HepG2 (cell line): ENCODE measurements around the gene DOCK4. TPM values are rescaled to one million over a fixed set of nuclear protein-coding genes. Genes with fewer than 3 reads are reported as not detected.

Source experiments
- ATAC-seq: fragments of 200-7000 bp; cut with Tn5 transposase; 3 replicates; pipeline ENCODE4 v1.9.1; 2020; ENCODE audit warnings: mild to moderate bottlenecking, moderate library complexity
- BruUV-seq: library from RNA; stranded (reverse); fragments of 400-500 nt; replicated peaks from 2 replicates; lab custom pipeline; 2021; lab: Mats Ljungman, UMichigan
- CTCF ChIA-PET: fragments of 300-600 bp; formaldehyde crosslinking; extraction: SDS; loops from one replicate; lab custom pipeline; 2021; ENCODE audit warnings: low total read pairs, inconsistent platforms, low intra/inter-chr PET ratio; lab: Yijun Ruan, JAX
- POLR2A ChIA-PET: fragments of 350-600 bp; sonication (Branson Sonifier 250); formaldehyde crosslinking; loops from one replicate; lab custom pipeline; 2020; ENCODE audit warnings: antibody characterized with exemption, inconsistent platforms; lab: Yijun Ruan, JAX
- DNase-seq: peaks from one replicate; pipeline ENCODE4 v3.0.0-alpha.2; 2015; ENCODE audit warnings: low spot score
- FAIRE-seq: peaks from 3 replicates; lab custom pipeline; 2011; peaks lifted over from hg19 to GRCh38; lab: Jason Lieb, UNC
- H2AFZ ChIP-seq: one replicate; pipeline ENCODE4 v1.6.1; 2011; ENCODE audit warnings: low read length, inconsistent platforms
- H3K27ac ChIP-seq: fragments of 300-600 bp; 3 replicates; pipeline ENCODE4 v1.8.0; 2011; ENCODE audit warnings: mixed run types, mild to moderate bottlenecking, mixed read lengths, low read length, inconsistent platforms; ENCODE audit not compliant: insufficient read depth; ENCODE audit errors: extremely low read length
- H3K27me3 ChIP-seq, 2 experiments: fragments of 200-600 bp in 1 of 2; 2 replicates in 1 of 2; 3 replicates in 1 of 2; pipeline versions ENCODE4 v1.6.0 to v1.8.0; 2011; ENCODE audit warnings: low read length in 2 of 2, mild to moderate bottlenecking in 2 of 2, moderate library complexity in 2 of 2, inconsistent platforms in 1 of 2; ENCODE audit not compliant: insufficient read depth in 2 of 2, control insufficient read depth in 1 of 2
- H3K36me3 ChIP-seq, 2 experiments: fragments of 200-600 bp in 1 of 2; replicated peaks in 1 of 2; 2 replicates in 1 of 2; 3 replicates in 1 of 2; pipeline versions ENCODE4 v1.5.1 to v1.8.0; 2011; ENCODE audit warnings: low read length in 2 of 2, inconsistent platforms in 1 of 2; ENCODE audit not compliant: insufficient read depth in 2 of 2, control insufficient read depth in 1 of 2
- H3K4me1 ChIP-seq: 2 replicates; pipeline ENCODE4 v1.5.1; 2012; ENCODE audit warnings: low read length, inconsistent platforms; ENCODE audit not compliant: insufficient read depth
- H3K4me2 ChIP-seq: 2 replicates; pipeline ENCODE4 v1.6.0; 2011; ENCODE audit warnings: low read depth, low read length, inconsistent platforms
- H3K4me3 ChIP-seq, 3 experiments: fragments of 200-600 bp in 1 of 3; sonication (generic), shearing (Covaris generic) in 1 of 3; replicated peaks in 1 of 3; 2 replicates each; pipeline ENCODE4 v1.5.1; 2011 to 2016; ENCODE audit warnings: low read length in 3 of 3, inconsistent platforms in 2 of 3, low read depth in 2 of 3, mild to moderate bottlenecking in 2 of 3, control low read depth in 1 of 3, mixed read lengths in 1 of 3; ENCODE audit not compliant: insufficient read depth in 1 of 3
- H3K79me2 ChIP-seq: one replicate; pipeline ENCODE4 v1.6.1; 2011; ENCODE audit warnings: low read length, inconsistent platforms; ENCODE audit not compliant: insufficient read depth
- H3K9ac ChIP-seq: 2 replicates; pipeline ENCODE4 v1.6.0; 2011; ENCODE audit warnings: mild to moderate bottlenecking, low read depth, low read length, inconsistent platforms; ENCODE audit not compliant: insufficient read depth
- H3K9me3 ChIP-seq: 2 replicates; pipeline ENCODE4 v1.5.1; 2012; ENCODE audit warnings: mild to moderate bottlenecking, low read length
- H4K20me1 ChIP-seq: 2 replicates; pipeline ENCODE4 v1.6.0; 2011; ENCODE audit warnings: inconsistent platforms, mild to moderate bottlenecking, low read length, moderate library complexity; ENCODE audit not compliant: insufficient read depth
- ARHGAP35 ChIP-seq: sonication (generic); formaldehyde crosslinking; IDR thresholded peaks from 2 replicates; pipeline ENCODE4 v1.9.0; 2022; ENCODE audit warnings: mild to moderate bottlenecking, inconsistent platforms, moderate library complexity, missing genetic modification reagents, borderline replicate concordance
- CREB1 ChIP-seq, 2 experiments: fragments of 450-650 bp in 1 of 2; IDR thresholded peaks; 2 replicates each; pipeline ENCODE4 v1.6.1; 2016 to 2017; ENCODE audit warnings: control low read depth in 1 of 2, mild to moderate bottlenecking in 1 of 2, missing compliant biosample characterization in 1 of 2, missing genetic modification characterization in 1 of 2
- ETV5 ChIP-seq: IDR thresholded peaks from 2 replicates; pipeline ENCODE4 v1.6.1; 2018; ENCODE audit warnings: missing biosample characterization, missing genetic modification reagents, inconsistent platforms, borderline replicate concordance
- GZF1 ChIP-seq: sonication (generic); formaldehyde crosslinking; IDR thresholded peaks from 2 replicates; pipeline ENCODE4 v1.5.1; 2020; ENCODE audit warnings: mild to moderate bottlenecking, missing genetic modification reagents
- HDAC6 ChIP-seq: fragments of 200-600 bp; sonication (generic); IDR thresholded peaks from 2 replicates; pipeline ENCODE4 v1.7.0; 2017; ENCODE audit warnings: mild to moderate bottlenecking, antibody characterized with exemption, low read length, low read depth
- HES4 ChIP-seq: sonication (generic); formaldehyde crosslinking; IDR thresholded peaks from 2 replicates; pipeline ENCODE4 v1.9.0; 2021; ENCODE audit warnings: mild to moderate bottlenecking, missing genetic modification reagents, borderline replicate concordance
- ISX ChIP-seq: sonication (generic); formaldehyde crosslinking; conservative IDR thresholded peaks from 2 replicates; pipeline ENCODE4 v1.5.0; 2020; ENCODE audit warnings: missing genetic modification reagents
- MEF2D ChIP-seq: sonication (generic); formaldehyde crosslinking; IDR thresholded peaks from 2 replicates; pipeline ENCODE4 v1.5.1; 2020; ENCODE audit warnings: mild to moderate bottlenecking, missing genetic modification reagents
- SALL2 ChIP-seq: sonication (generic); formaldehyde crosslinking; IDR thresholded peaks from 2 replicates; pipeline ENCODE4 v1.8.1; 2023; ENCODE audit warnings: mild to moderate bottlenecking, missing genetic modification reagents, inconsistent platforms
- SIX4 ChIP-seq: sonication (generic); formaldehyde crosslinking; IDR thresholded peaks from 2 replicates; pipeline ENCODE4 v1.4.0; 2020; ENCODE audit warnings: missing genetic modification reagents
- XBP1 ChIP-seq: sonication (generic); formaldehyde crosslinking; IDR thresholded peaks from 2 replicates; pipeline ENCODE4 v1.5.0; 2020; ENCODE audit warnings: missing genetic modification reagents
- XRCC5 ChIP-seq: fragments of 200-400 bp; formaldehyde crosslinking; optimal IDR thresholded peaks from 2 replicates; pipeline ENCODE3; 2017; ENCODE audit warnings: mild to moderate bottlenecking, low read length
- ZNF343 ChIP-seq: sonication (generic); formaldehyde crosslinking; IDR thresholded peaks from 2 replicates; pipeline ENCODE4 v1.4.0; 2020; ENCODE audit warnings: mild to moderate bottlenecking, missing genetic modification reagents
- ZNF383 ChIP-seq: sonication (generic); formaldehyde crosslinking; IDR thresholded peaks from 2 replicates; pipeline ENCODE4 v1.4.0; 2020; ENCODE audit warnings: missing genetic modification reagents, mild to moderate bottlenecking, borderline replicate concordance
- ZNF777 ChIP-seq: sonication (generic); formaldehyde crosslinking; IDR thresholded peaks from 2 replicates; pipeline ENCODE4 v1.4.0; 2020; ENCODE audit warnings: missing genetic modification reagents
- ZNF879 ChIP-seq: sonication (generic); formaldehyde crosslinking; IDR thresholded peaks from 2 replicates; pipeline ENCODE4 v1.8.1; 2023; ENCODE audit warnings: missing genetic modification reagents
- WGBS: methylation state at CpG from one replicate; pipeline ENCODE4 v1.1.6; 2017; ENCODE audit warnings: low lambda C conversion rate; 5-methylcytosine and 5-hydroxymethylcytosine counted together
- in situ Hi-C: cut with HindIII; loops from 2 replicates; pipeline ENCODE4 v1.10.0; 2017; ENCODE audit warnings: low pct_unique_long_range_greater_than_20kb; ENCODE audit not compliant: extremely low pct_ligation_motif_present
- intact Hi-C: fragments of 100-400 bp; cut with micrococcal nuclease; formaldehyde crosslinking; loops from one replicate; pipeline ENCODE4 v1.10.0; 2022; ENCODE audit not compliant: unreplicated experiment
- polyA plus RNA-seq, 8 experiments: library from polyadenylated mRNA; depleted of rRNA in 3 of 8; stranded (reverse) in 7 of 8; unstranded in 1 of 8; fragments of >200 nt; fragmentation: Illumina TruSeq in 4 of 8; extraction: Trizol in 4 of 8; gene quantifications; 2 replicates each; pipeline versions ENCODE4 v1.2.1 to v1.2.3, GENCODE V29; 2011 to 2016; ENCODE audit warnings: low read depth in 4 of 8, missing spikeins in 1 of 8, mixed read lengths in 1 of 8; ENCODE audit not compliant: insufficient read depth in 1 of 8
- total RNA-seq, 5 experiments: library from RNA; depleted of rRNA; stranded (reverse); fragments of >200 nt; fragmentation: Illumina TruSeq; extraction: Trizol; gene quantifications; 2 replicates each; pipeline ENCODE4 v1.2.3, GENCODE V29; 2016; ENCODE audit warnings: low read depth in 1 of 5
- TF ChIP-seq, protein P1 (sequence below): sonication (generic); formaldehyde crosslinking; IDR thresholded peaks from 2 replicates; pipeline ENCODE4 v1.4.0; 2020; ENCODE audit warnings: missing genetic modification reagents

Gene DOCK4
- total and polyA plus RNA-seq, 2 of the 13 experiments (the other 11 are each of a cell fraction or from before 2014, with no cell fraction given): 13.5 to 17.4 TPM

DNA sequence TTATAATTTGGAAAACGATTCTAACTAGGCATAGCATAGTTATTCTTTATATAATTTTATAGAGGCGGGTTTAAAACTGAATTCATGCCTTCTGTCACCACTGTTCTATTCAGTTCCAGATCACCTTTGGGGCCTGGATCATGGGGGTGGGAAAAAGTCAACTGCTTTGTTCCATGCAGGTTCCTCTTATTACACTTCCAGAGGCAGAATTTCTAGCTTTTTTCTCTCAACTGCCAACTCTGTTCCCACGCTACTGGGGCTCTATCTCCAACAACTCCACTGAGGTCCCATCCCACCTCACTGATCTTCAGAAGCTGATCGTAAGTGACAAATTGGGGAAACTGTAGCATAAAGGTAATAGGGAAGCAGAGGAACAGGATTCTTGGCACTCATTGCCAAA, 360.3 kb downstream of the DOCK4 start:
- in situ Hi-C loops: no loop called here
- BruUV-seq: no TSS peak
- H3K79me2 ChIP-seq: no peaks in the 10 kb centered on the region
- CTCF ChIA-PET: no interaction called here
- H3K27ac ChIP-seq: no peak overlapping the region
- POLR2A ChIA-PET: no interaction called here
- no peaks in the 10 kb centered on the region for H4K20me1 ChIP-seq
- no peak overlapping the region for H3K4me2 ChIP-seq
- H2AFZ ChIP-seq: no peak overlapping the region
- FAIRE-seq (no peak), ATAC-seq (no peak), DNase-seq (no peak)
- H3K4me1 ChIP-seq: peaks cover 13% of the 10 kb centered on the region
- 95% methylated on average over 4 of the region's 4 CpGs for WGBS
- intact Hi-C loops: no loop called here
- no peak for TF ChIP-seq ETV5 (CRISPR knock-in tag)
- TF ChIP-seq ZNF777: no peak
- TF ChIP-seq HES4 (CRISPR knock-in tag): no peak
- TF ChIP-seq SIX4 (CRISPR knock-in tag): no peak
- no peak for TF ChIP-seq HDAC6
- no peak for TF ChIP-seq ZNF879
- TF ChIP-seq ZNF343 (CRISPR knock-in tag): no peak
- no peak for TF ChIP-seq SALL2
- TF ChIP-seq ARHGAP35 (CRISPR knock-in tag): no peak
- no peak for TF ChIP-seq XRCC5
- TF ChIP-seq CREB1 (IDR thresholded peaks at IDR 0.05): no peak
- no peak for TF ChIP-seq CREB1 (CRISPR knock-in tag; IDR thresholded peaks at IDR 0.05)
- no peak for TF ChIP-seq MEF2D
- no peak for TF ChIP-seq GZF1 (CRISPR knock-in tag)
- TF ChIP-seq XBP1: no peak
- TF ChIP-seq ISX (CRISPR knock-in tag): no peak
- no peak for TF ChIP-seq ZNF383
- TF ChIP-seq, protein P1, sequence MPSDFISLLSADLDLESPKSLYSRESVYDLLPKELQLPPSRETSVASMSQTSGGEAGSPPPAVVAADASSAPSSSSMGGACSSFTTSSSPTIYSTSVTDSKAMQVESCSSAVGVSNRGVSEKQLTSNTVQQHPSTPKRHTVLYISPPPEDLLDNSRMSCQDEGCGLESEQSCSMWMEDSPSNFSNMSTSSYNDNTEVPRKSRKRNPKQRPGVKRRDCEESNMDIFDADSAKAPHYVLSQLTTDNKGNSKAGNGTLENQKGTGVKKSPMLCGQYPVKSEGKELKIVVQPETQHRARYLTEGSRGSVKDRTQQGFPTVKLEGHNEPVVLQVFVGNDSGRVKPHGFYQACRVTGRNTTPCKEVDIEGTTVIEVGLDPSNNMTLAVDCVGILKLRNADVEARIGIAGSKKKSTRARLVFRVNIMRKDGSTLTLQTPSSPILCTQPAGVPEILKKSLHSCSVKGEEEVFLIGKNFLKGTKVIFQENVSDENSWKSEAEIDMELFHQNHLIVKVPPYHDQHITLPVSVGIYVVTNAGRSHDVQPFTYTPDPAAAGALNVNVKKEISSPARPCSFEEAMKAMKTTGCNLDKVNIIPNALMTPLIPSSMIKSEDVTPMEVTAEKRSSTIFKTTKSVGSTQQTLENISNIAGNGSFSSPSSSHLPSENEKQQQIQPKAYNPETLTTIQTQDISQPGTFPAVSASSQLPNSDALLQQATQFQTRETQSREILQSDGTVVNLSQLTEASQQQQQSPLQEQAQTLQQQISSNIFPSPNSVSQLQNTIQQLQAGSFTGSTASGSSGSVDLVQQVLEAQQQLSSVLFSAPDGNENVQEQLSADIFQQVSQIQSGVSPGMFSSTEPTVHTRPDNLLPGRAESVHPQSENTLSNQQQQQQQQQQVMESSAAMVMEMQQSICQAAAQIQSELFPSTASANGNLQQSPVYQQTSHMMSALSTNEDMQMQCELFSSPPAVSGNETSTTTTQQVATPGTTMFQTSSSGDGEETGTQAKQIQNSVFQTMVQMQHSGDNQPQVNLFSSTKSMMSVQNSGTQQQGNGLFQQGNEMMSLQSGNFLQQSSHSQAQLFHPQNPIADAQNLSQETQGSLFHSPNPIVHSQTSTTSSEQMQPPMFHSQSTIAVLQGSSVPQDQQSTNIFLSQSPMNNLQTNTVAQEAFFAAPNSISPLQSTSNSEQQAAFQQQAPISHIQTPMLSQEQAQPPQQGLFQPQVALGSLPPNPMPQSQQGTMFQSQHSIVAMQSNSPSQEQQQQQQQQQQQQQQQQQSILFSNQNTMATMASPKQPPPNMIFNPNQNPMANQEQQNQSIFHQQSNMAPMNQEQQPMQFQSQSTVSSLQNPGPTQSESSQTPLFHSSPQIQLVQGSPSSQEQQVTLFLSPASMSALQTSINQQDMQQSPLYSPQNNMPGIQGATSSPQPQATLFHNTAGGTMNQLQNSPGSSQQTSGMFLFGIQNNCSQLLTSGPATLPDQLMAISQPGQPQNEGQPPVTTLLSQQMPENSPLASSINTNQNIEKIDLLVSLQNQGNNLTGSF (CRISPR knock-in tag): no peak
- peaks cover 3 to 5% of the 10 kb centered on the region in 2 experiments; a peak in 3 of 5 replicates for H3K36me3 ChIP-seq
- H3K27me3 ChIP-seq: no peaks in the 10 kb centered on the region
- no peaks in the 10 kb centered on the region for H3K9me3 ChIP-seq
- H3K9ac ChIP-seq: no peak overlapping the region
- H3K4me3 ChIP-seq: no peak overlapping the region
